Right cardiac atrium (tissue), 5 donors: Measurements from ENCODE around the gene RAB36. TPM values are rescaled to one million over a fixed set of nuclear protein-coding genes. Genes with fewer than 3 reads are reported as not detected.
A peak's percentile ranks its signal among the peaks of the same experiment; 100 is the strongest.

ENCODE experiments used
- ATAC-seq, 2 donors: fragments of 200-7000 bp; cut with Tn5 transposase; one replicate each; pipeline versions ENCODE4 v1.8.0 to v1.9.1; 2020; ENCODE audit warnings: moderate library complexity in 2 of 2, mild to moderate bottlenecking in 1 of 2
- DNase-seq, 3 donors: peaks; one replicate each; pipeline ENCODE4 v3.0.0-alpha.2; 2020
- H3K27ac ChIP-seq: one replicate; pipeline ENCODE4 v1.5.1; 2013; ENCODE audit warnings: mild to moderate bottlenecking, low read length, control low read depth, moderate library complexity
- H3K27me3 ChIP-seq: one replicate; pipeline ENCODE4 v1.6.1; 2013; ENCODE audit not compliant: control insufficient read depth, insufficient read depth
- H3K4me1 ChIP-seq: one replicate; pipeline ENCODE4 v1.6.1; 2013; ENCODE audit warnings: low read length; ENCODE audit not compliant: control insufficient read depth, insufficient read depth
- H3K4me3 ChIP-seq: one replicate; pipeline ENCODE4 v1.5.1; 2013; ENCODE audit warnings: low read length, control low read depth
- H3K9me3 ChIP-seq: one replicate; pipeline ENCODE4 v1.6.1; 2013; ENCODE audit warnings: low read length; ENCODE audit not compliant: control insufficient read depth
- WGBS: extraction: QIAGEN DNeasy Blood & Tissue Kit; methylation state at CpG from one replicate; pipeline ENCODE4 v1.1.7; 2013; 5-methylcytosine and 5-hydroxymethylcytosine counted together
- intact Hi-C, 4 donors: fragments of 100-400 bp; cut with DNase I; formaldehyde crosslinking; loops; one replicate each; pipeline versions ENCODE4 v1.11.0 to v1.14.0; 2022 to 2023
- polyA plus RNA-seq: library from polyadenylated mRNA; stranded (reverse); fragments of 200-250 nt; gene quantifications from one replicate; pipeline ENCODE4 v1.2.3, GENCODE V29; 2013
- total RNA-seq, 4 donors: library from RNA; stranded (reverse); fragmentation: NEBNext Ultra II Directional; extraction: Animal tissue kit (Norgen Biotek cat#: 25700); gene quantifications; one replicate each; pipeline ENCODE4 v1.2.1, GENCODE V29; 2021
- donor health status: healthy with polysubstance abuse.
- donor health status: DM: no; HTN: yes; CAD: no.
- donor health status: DM: no; HTN: no; CAD: no.
- donor health status: DM: no; HTN: yes; CAD: no; lungs with severe emphysema.
- donor health status: DM: yes; HTN: yes; CAD: no.

RAB36 gene
- total and polyA plus RNA-seq, 5 donors = 0.59 to 2.7 (median 1.4) TPM

DNA sequence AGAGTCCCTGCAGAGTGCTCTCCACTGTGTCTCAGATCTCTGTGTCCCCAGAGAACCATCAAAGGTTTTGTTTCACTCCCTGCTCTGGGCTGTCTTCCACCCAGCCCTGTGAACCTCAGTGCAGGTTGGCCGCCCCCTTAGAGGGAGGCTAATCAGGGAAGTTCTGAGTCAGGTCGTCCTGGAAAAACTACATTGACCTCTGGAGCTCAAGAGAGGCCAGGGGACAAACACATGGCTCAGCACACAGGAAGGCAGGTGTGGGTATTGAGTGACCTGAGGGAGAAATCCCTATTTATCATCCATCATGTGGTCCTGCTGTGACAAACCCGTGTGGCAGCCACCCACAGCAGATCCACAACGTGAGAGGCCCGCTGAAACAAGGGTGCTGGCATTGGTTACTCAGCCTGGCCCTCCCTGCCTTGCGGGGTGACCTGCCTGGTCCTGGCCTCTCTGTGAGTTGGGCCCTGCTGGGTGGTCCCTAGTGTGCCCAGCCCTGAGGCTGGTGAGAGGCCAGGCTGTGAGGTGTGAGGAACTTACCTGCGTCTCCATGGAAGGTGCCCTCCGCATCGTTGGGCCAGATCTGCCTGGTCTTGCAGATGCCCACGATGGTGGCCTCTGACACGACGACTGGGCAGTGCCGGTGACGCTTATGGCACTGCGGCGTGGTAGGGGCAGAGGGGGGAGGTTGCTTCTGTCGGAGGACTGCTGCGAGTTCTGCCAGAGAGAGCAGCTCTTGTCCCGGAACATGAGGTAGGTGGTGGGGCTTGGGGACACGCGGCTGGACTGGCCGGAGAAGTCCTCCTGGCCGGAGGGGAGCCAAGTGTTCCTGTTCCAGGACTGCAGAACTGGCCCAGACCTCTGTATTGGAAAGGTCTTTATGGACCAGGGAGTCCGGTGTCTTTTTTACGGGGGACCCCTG lies 34.4 kb downstream of the RAB36 start:
- peaks cover 6% of the 10 kb centered on the region for H3K4me1 ChIP-seq
- H3K9me3 ChIP-seq = no peaks in the 10 kb centered on the region
- intact Hi-C loops = loop anchor here (2.0 to 10.0 kb wide), 5 partner anchors 55 to 208 kb away; no protein-coding TSS in a partner anchor
- DNase-seq (peak; percentile 51 to 78 (median 77)), ATAC-seq (peak; percentile 43 to 52)
- H3K4me3 ChIP-seq = peak overlapping the region; percentile 88
- WGBS = 31% methylated on average over 25 of the region's 25 CpGs
- no peaks in the 10 kb centered on the region for H3K27me3 ChIP-seq
- H3K27ac ChIP-seq = peak overlapping the region; percentile 10

DNA sequence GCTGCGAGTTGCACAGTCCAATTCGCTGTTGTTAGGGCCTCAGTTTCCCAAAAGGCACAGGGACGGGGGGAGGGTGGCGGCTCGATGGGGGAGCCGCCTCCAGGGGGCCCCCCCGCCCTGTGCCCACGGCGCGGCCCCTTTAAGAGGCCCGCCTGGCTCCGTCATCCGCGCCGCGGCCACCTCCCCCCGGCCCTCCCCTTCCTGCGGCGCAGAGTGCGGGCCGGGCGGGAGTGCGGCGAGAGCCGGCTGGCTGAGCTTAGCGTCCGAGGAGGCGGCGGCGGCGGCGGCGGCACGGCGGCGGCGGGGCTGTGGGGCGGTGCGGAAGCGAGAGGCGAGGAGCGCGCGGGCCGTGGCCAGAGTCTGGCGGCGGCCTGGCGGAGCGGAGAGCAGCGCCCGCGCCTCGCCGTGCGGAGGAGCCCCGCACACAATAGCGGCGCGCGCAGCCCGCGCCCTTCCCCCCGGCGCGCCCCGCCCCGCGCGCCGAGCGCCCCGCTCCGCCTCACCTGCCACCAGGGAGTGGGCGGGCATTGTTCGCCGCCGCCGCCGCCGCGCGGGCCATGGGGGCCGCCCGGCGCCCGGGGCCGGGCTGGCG lies 35.1 kb downstream of the RAB36 start, which contains the start of gene BCR:
TSS of gene BCR (plus strand) at position 209 of the 592 bp plus-strand sequence. CDS start 452 bp downstream, outside the sequence.
- under 1% methylated on average over 80 of the region's 88 CpGs for WGBS
- DNase-seq = peak; percentile 80 to 92 (median 91)
- Histone ChIP-seq H3K4me1 (peaks cover 6% of the 10 kb centered on the region), H3K9me3 (no peaks in the 10 kb centered on the region), H3K4me3 (peak within 1 kb of the TSS; percentile 88), H3K27ac (peak within 1 kb of the TSS; percentile 40), H3K27me3 (no peaks in the 10 kb centered on the region)
- intact Hi-C loops = loop anchor here in 2 of 4 donors (10.0 kb wide), 1 partner anchor 54 kb away; no protein-coding TSS in a partner anchor
- ATAC-seq = peak; percentile 90 to 91

DNA sequence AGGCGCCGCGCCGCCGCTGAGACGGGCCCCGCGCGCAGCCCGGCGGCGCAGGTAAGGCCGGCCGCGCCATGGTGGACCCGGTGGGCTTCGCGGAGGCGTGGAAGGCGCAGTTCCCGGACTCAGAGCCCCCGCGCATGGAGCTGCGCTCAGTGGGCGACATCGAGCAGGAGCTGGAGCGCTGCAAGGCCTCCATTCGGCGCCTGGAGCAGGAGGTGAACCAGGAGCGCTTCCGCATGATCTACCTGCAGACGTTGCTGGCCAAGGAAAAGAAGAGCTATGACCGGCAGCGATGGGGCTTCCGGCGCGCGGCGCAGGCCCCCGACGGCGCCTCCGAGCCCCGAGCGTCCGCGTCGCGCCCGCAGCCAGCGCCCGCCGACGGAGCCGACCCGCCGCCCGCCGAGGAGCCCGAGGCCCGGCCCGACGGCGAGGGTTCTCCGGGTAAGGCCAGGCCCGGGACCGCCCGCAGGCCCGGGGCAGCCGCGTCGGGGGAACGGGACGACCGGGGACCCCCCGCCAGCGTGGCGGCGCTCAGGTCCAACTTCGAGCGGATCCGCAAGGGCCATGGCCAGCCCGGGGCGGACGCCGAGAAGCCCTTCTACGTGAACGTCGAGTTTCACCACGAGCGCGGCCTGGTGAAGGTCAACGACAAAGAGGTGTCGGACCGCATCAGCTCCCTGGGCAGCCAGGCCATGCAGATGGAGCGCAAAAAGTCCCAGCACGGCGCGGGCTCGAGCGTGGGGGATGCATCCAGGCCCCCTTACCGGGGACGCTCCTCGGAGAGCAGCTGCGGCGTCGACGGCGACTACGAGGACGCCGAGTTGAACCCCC lies 35.8 kb downstream of the RAB36 start:
- 14% methylated on average over 112 of the region's 112 CpGs for WGBS
- Histone ChIP-seq H3K27ac (peak overlapping the region; percentile 34), H3K4me1 (peaks cover 6% of the 10 kb centered on the region), H3K9me3 (no peaks in the 10 kb centered on the region), H3K4me3 (peak overlapping the region; percentile 88), H3K27me3 (no peaks in the 10 kb centered on the region)
- ATAC-seq (no peak), DNase-seq (peak in 2 of 3 donors; percentile 66 to 72)
- intact Hi-C loops = loop anchor here in 2 of 4 donors (10.0 kb wide), 1 partner anchor 54 kb away; no protein-coding TSS in a partner anchor

DNA sequence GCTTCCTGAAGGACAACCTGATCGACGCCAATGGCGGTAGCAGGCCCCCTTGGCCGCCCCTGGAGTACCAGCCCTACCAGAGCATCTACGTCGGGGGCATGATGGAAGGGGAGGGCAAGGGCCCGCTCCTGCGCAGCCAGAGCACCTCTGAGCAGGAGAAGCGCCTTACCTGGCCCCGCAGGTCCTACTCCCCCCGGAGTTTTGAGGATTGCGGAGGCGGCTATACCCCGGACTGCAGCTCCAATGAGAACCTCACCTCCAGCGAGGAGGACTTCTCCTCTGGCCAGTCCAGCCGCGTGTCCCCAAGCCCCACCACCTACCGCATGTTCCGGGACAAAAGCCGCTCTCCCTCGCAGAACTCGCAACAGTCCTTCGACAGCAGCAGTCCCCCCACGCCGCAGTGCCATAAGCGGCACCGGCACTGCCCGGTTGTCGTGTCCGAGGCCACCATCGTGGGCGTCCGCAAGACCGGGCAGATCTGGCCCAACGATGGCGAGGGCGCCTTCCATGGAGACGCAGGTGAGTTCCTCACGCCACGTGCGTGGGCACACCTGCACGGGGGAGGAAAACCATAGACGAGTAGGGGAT lies 36.5 kb downstream of the RAB36 start:
- no peaks in the 10 kb centered on the region for H3K9me3 ChIP-seq
- H3K27ac ChIP-seq = no peak overlapping the region
- DNase-seq (peak in 2 of 3 donors; percentile 51 to 62), ATAC-seq (no peak)
- 63% methylated on average over 43 of the region's 43 CpGs for WGBS
- intact Hi-C loops = loop anchor here in 3 of 4 donors (2.0 to 10.0 kb wide), 2 partner anchors 53 kb away; no protein-coding TSS in a partner anchor
- H3K27me3 ChIP-seq = no peaks in the 10 kb centered on the region
- H3K4me1 ChIP-seq = peaks cover 6% of the 10 kb centered on the region
- peak overlapping the region; percentile 88 for H3K4me3 ChIP-seq

DNA sequence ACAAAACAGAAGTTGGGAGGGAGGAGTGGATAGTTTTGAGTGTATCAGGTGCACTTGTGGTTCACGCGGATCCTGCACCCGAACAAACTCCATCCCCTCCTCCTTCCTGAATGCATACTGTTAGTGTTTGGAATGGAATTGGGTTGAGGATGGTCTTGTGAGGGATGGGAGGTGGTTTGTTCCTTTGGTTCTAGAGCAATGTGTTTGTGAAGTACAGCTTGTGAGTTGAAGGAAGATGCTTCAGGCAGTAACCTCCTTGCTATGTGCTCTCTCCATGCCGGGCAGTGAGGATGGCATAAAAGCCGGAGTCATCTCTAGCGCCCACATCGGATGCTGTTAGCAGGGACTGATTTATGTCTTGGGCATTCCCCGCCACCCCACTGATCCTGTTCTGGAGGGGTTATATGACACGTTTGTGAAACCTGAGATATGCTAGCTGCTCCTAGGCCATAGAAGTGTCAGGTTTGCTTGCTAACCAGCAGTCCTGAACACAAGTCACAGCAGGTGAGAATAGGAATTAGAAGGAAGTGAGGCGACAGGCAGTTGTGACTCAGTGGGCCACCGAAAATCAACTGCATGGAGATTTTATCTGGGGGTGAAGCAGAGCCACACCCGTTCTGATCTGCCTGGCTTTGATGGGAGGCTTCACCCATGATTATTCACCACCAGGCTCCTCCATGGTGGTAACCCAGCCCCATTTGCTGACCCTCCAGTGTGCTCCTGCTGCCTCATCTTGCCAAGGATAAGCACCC lies 37.2 kb downstream of the RAB36 start:
- no peak for ATAC-seq

DNA sequence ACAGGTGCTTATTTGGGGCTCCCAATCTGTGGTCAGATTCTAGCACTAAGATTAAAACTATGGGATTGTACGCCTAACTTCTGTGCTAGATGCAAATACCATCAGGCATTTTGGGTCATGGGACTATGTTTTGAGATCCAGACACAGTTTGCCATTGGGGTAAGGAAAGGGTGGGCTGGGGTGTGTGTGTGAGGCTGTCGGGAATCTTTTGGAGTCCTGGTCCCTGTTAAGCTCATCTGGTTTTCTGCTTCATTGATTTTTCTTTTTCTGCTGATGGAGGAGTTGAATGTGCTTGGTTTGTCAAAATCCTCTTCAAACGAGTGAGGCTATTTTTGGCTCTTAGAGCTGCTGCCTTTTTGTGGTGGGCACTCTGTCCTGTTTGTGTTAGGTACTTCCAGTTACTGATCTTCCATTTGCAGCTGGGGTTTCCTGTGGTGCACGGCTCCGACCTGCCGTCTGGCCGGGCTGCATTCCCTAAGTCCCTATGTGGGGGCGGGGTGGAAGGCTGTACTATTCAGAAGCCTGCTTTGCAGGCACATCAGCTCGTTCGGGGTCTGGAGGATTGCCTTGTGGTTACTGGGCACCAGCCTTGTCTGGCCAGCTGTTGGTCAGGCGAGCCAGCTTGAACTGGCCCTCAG lies 37.9 kb downstream of the RAB36 start:
- intact Hi-C loops = loop anchor here in 3 of 4 donors (2.0 to 10.0 kb wide), 2 partner anchors 52 kb away; no protein-coding TSS in a partner anchor
- H3K4me1 ChIP-seq = peaks cover 11% of the 10 kb centered on the region
- peak; percentile 60 to 82 (median 68) for DNase-seq

More for the DNA sequence above, 37.2 kb downstream of the RAB36 start:
- no peak overlapping the region for H3K27ac ChIP-seq
- intact Hi-C loops = loop anchor here in 3 of 4 donors (2.0 to 10.0 kb wide), 2 partner anchors 52 kb away; no protein-coding TSS in a partner anchor
- no peaks in the 10 kb centered on the region for H3K27me3 ChIP-seq
- peak in 2 of 3 donors; percentile 16 to 22 for DNase-seq
- no peaks in the 10 kb centered on the region for H3K9me3 ChIP-seq
- H3K4me1 ChIP-seq = peaks cover 6% of the 10 kb centered on the region
- H3K4me3 ChIP-seq = peak overlapping the region; percentile 88
- WGBS = 46% methylated on average over 12 of the region's 12 CpGs

DNA sequence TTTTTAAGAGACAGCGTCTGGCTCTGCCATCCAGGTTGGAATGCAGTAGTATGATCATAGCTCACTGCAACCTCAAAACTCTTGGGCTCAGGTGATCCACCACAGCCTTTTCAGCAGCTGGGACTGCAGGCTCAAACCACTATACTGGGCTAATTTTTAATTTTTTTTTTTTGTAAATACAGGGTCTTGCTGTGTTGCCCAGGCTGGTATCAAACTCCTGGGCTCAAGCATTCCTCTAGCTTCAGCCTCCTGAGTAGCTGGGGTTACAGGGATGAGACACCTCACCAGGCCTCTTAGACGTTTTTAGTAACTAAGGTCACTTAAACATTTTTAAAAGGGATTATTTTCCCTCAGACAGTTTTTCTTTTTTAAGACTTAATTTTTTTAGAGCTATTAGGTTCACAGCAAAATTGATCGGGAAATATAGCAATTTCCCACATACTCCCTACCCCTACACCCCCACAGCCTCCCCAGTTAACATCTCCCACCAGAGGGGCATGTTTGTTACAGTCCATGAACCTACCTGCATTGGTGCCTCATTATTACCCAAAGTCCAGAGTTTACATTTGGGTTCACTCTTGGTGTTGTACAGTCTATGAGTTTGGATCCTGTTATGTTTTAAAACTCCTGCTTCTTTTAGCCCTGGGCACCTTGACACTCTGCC lies 39.0 kb downstream of the RAB36 start:
- DNase-seq = no peak
- no peak for ATAC-seq
- no peaks in the 10 kb centered on the region for H3K27me3 ChIP-seq
- no peaks in the 10 kb centered on the region for H3K9me3 ChIP-seq
- WGBS = 79% methylated on average over 3 of the region's 3 CpGs
- intact Hi-C loops = loop anchor here in 2 of 4 donors (10.0 kb wide), 1 partner anchor 51 kb away; no protein-coding TSS in a partner anchor
- H3K4me3 ChIP-seq = no peak overlapping the region
- H3K27ac ChIP-seq = no peak overlapping the region
- peaks cover 11% of the 10 kb centered on the region for H3K4me1 ChIP-seq

More for the DNA sequence above, 37.9 kb downstream of the RAB36 start:
- Histone ChIP-seq H3K27me3 (no peaks in the 10 kb centered on the region), H3K27ac (no peak overlapping the region), H3K9me3 (no peaks in the 10 kb centered on the region), H3K4me3 (peak overlapping the region; percentile 88)
- 14% methylated on average over 11 of the region's 11 CpGs for WGBS
- peak in 1 of 2 donors; percentile 4 for ATAC-seq

DNA sequence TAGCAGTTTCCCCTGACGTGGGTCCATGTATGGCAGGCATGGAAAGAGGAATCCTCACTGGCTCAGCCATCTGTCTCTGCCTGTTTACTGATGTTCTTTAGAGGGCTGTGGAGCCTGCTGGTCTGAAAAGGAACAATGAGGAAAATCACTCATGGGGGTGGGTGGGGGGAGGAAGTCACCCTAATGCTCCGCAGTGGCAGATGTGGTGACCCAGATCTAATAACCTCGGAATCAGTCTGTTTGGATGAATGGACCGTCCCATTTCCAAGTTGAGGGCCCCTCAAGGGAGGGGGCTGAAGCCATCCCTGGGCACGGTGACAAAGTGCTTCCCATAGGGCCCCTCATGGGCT lies 39.5 kb downstream of the RAB36 start:
- ATAC-seq (no peak), DNase-seq (peak in 1 of 3 donors; percentile 3)
- H3K27me3 ChIP-seq = no peaks in the 10 kb centered on the region
- peaks cover 8% of the 10 kb centered on the region for H3K4me1 ChIP-seq
- H3K27ac ChIP-seq = no peak overlapping the region
- 66% methylated on average over 5 of the region's 5 CpGs for WGBS
- intact Hi-C loops = loop anchor here in 3 of 4 donors (5.0 to 10.0 kb wide), 2 partner anchors 38 to 50 kb away; no protein-coding TSS in a partner anchor
- H3K4me3 ChIP-seq = no peak overlapping the region
- H3K9me3 ChIP-seq = no peaks in the 10 kb centered on the region

DNA sequence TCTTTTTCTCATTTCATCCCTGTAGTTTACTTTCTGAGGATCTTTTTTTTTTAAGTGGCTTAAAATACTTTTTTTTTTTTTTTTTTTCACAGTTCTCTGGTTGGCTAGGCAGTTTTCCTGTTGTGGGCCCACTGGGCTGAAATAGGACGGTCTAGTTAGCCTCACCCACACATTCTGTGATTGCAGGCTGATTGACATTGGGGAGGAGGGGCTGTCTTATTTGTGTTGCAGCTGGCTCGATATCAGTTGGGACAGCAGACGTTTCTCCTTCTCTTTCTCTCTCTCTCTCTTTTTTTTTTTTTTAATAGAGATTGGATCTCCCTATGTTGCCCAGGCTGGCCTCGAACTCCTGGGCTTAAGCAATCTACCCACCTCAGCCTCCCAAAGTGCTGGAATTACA lies 41.9 kb downstream of the RAB36 start:
- intact Hi-C loops = loop anchor here in 3 of 4 donors (5.0 to 10.0 kb wide), 2 partner anchors 35 to 48 kb away; no protein-coding TSS in a partner anchor
- peaks cover 12% of the 10 kb centered on the region for H3K4me1 ChIP-seq
- H3K4me3 ChIP-seq = no peak overlapping the region
- H3K27ac ChIP-seq = no peak overlapping the region
- WGBS = 40% methylated on average over 4 of the region's 4 CpGs
- no peaks in the 10 kb centered on the region for H3K9me3 ChIP-seq
- DNase-seq (peak in 2 of 3 donors; percentile 7 to 9), ATAC-seq (no peak)
- H3K27me3 ChIP-seq = no peaks in the 10 kb centered on the region
